ENCODE results near the gene FICD.

Gene FICD

DNA sequence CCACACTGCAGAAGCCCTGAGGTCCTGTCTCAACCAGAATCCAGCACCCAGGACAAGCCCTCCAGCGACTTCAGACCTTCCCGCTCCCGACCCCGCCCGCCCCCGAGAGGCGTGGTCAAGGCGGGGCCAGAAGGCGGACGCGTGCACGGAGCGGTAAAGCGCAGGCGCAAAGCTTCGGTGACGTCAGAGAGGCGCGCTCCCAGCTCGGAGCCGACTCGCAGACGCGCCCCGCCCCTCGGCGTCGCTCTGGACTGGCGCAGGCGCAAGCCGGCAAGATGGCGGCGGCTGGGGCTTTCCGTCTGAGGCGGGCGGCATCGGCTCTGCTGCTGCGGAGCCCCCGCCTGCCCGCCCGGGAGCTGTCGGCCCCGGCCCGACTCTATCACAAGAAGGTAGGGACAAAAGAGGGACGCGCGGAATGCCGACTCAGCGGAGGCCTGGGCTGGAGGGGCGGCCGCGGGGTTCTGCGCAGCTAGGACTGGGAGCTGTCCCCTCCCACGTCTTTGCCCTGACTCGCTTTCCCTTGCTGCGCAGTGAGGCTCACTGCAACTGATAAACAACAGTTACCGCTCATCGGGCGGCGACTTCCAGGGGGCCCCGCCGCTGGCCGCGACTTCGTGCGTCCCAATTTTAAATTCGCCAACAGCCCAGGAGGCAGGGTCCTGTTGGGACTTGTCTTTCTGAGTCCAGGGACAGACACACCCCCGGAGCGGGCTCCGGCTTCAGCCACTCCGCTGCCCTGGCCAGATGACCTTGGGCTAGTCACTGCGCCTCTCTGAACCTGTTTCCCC is 47.5 kb downstream of the FICD start, which contains the start of gene ISCU:
ISCU (plus strand) TSS at position 249 of the 788 bp plus-strand sequence; CDS start at position 276, 27 bp downstream.
- Histone ChIP-seq H3K4me3 (ENCODE audit: low read depth in 1 of 2, low read length in 2 of 2) (peak within 1 kb of the TSS; percentile 96 to 99), H3K36me3 (ENCODE audit: insufficient read depth, low read length) (peaks cover 40% of the 10 kb centered on the region), H3K27me3 (ENCODE audit: control insufficient read depth in 1 of 2, insufficient read depth in 2 of 2, low read length in 2 of 2) (no peaks in the 10 kb centered on the region), H3K9me3 (ENCODE audit: low read length) (no peaks in the 10 kb centered on the region), H3K9ac (ENCODE audit: low read length) (peak within 1 kb of the TSS; percentile 93), H3K27ac (ENCODE audit: low read depth, low read length) (peak within 1 kb of the TSS; percentile 96), H3K4me1 (ENCODE audit: insufficient read depth, low read length) (peaks cover 60% of the 10 kb centered on the region)

DNA sequence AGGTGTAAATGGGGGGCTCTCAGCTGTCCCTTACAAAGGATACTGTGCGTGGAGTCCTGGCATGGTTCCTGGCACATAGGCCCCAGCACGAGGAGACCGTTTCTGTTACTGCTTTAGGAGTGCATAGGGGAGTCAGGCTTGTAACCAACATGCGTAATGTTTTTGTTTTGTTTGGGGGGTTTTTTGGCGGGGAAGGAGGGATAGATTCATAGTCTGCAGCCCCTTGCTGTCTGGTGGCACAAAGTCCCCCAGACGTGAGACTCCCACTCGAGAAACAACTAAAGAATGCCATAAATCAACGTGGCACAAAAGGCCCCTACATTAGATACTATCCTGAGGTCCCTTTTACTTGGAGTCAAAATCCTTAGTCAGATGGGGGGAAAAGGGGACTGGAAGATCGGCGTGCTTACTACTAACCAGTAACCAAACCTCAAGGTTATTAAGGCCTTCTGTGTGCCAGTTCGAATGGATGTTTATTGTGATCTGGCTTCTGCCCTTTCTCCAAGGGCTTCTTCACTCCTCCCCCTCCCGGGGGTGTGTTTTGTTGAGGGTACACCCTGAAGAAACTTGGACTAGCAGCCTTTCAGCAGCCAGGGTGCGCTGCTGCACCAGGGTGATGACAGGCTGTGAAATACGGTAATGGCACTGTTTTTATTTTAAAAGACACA is 48.2 kb downstream of the FICD start:
- Histone ChIP-seq H3K9me3 (ENCODE audit: low read length) (no peaks in the 10 kb centered on the region), H3K27me3 (ENCODE audit: control insufficient read depth in 1 of 2, insufficient read depth in 2 of 2, low read length in 2 of 2) (no peaks in the 10 kb centered on the region), H3K4me3 (ENCODE audit: low read depth in 1 of 2, low read length in 2 of 2) (peak overlapping the region; percentile 92 to 99), H3K36me3 (ENCODE audit: insufficient read depth, low read length) (peaks cover 45% of the 10 kb centered on the region), H3K27ac (ENCODE audit: low read depth, low read length) (peak overlapping the region; percentile 96), H3K4me1 (ENCODE audit: insufficient read depth, low read length) (peaks cover 61% of the 10 kb centered on the region), H3K9ac (ENCODE audit: low read length) (peak overlapping the region; percentile 89)

DNA sequence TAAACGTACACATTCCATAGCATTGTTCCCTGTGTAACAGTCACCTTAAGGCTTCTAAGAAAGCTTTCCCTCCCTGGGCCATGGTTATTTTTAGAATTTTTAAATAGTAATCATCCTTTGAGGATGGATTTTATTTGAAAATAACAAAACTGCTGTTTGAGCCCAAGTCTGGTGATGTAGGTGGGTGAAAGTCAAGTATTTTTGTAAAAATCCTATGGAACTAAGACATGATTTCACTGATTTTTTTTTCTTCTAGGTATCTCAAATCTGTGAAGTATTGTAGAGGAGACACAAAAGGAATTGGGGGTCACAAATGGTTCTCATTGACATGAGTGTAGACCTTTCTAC is 48.7 kb downstream of the FICD start:
- H3K9me3 ChIP-seq (ENCODE audit: low read length): no peaks in the 10 kb centered on the region
- no peaks in the 10 kb centered on the region for H3K27me3 ChIP-seq (ENCODE audit: control insufficient read depth in 1 of 2, insufficient read depth in 2 of 2, low read length in 2 of 2)
- peak overlapping the region; percentile 96 for H3K27ac ChIP-seq (ENCODE audit: low read depth, low read length)
- peaks cover 62% of the 10 kb centered on the region for H3K4me1 ChIP-seq (ENCODE audit: insufficient read depth, low read length)
- H3K4me3 ChIP-seq (ENCODE audit: low read depth in 1 of 2, low read length in 2 of 2): peak overlapping the region in 1 of 2 donors; percentile 92
- peaks cover 50% of the 10 kb centered on the region for H3K36me3 ChIP-seq (ENCODE audit: insufficient read depth, low read length)
- H3K9ac ChIP-seq (ENCODE audit: low read length): peak overlapping the region; percentile 89

DNA sequence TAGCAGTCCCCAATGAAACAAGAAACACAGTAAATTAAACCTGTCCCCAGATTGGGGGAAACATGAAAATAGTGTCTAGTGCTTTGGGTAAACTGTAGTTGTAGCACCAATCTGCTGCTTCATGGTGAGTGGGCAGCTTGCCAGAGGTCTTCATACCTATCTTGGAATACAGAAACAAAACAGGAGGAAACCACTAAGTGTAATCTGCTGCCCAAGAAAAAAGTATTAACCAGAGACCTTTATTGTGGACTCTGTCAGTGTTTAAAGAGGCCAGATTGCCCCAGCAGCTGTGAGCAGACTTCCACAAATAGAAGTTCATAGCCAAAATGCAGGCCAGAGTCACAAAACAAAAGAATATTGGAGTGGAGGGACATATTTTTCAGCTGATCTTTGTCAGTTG is 49.6 kb downstream of the FICD start:
- no peak overlapping the region for H3K9ac ChIP-seq (ENCODE audit: low read length)
- peaks cover 52% of the 10 kb centered on the region for H3K36me3 ChIP-seq (ENCODE audit: insufficient read depth, low read length)
- no peaks in the 10 kb centered on the region for H3K9me3 ChIP-seq (ENCODE audit: low read length)
- H3K27me3 ChIP-seq (ENCODE audit: control insufficient read depth in 1 of 2, insufficient read depth in 2 of 2, low read length in 2 of 2): no peaks in the 10 kb centered on the region
- no peak overlapping the region for H3K27ac ChIP-seq (ENCODE audit: low read depth, low read length)
- H3K4me3 ChIP-seq (ENCODE audit: low read depth in 1 of 2, low read length in 2 of 2): no peak overlapping the region
- peaks cover 55% of the 10 kb centered on the region for H3K4me1 ChIP-seq (ENCODE audit: insufficient read depth, low read length)

DNA sequence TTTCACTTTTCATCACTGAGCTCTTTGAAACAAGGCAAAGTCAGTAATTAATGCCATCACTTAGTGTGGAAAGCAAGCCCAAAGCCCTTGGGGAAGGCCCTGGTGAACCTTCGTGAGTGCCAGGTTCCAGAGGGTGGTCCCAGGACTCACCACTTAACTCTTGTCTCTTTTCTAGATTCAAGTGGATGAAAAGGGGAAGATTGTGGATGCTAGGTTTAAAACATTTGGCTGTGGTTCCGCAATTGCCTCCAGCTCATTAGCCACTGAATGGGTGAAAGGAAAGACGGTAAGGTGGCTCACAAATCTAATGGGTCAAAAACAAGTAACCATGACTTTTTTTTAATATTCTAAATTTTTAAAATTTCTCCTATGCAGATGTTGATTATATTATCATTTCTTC is 50.1 kb downstream of the FICD start:
- Histone ChIP-seq H3K27ac (ENCODE audit: low read depth, low read length) (no peak overlapping the region), H3K4me3 (ENCODE audit: low read depth in 1 of 2, low read length in 2 of 2) (no peak overlapping the region), H3K9me3 (ENCODE audit: low read length) (no peaks in the 10 kb centered on the region), H3K36me3 (ENCODE audit: insufficient read depth, low read length) (peaks cover 53% of the 10 kb centered on the region), H3K4me1 (ENCODE audit: insufficient read depth, low read length) (peaks cover 50% of the 10 kb centered on the region), H3K27me3 (ENCODE audit: control insufficient read depth in 1 of 2, insufficient read depth in 2 of 2, low read length in 2 of 2) (no peaks in the 10 kb centered on the region), H3K9ac (ENCODE audit: low read length) (no peak overlapping the region)

DNA sequence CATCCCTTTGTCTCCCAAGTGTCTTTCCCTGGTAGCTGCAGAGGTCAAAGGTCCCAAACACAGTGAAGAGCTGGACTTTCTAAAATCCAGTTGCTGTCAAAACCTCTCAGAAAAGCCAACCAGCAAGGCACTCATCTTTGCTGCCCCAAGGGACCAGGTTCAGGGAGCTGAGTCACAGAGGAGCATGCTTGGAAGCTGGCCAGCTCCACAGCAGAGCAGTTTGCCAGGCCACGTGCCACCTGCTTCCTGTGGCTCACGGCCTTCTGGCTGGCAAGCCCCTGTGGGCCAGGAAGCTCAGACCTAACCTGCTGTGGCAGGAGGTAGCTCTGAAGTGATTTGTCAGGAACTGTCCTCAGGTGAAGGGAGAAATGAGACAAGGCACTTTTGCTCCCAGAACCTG is 50.9 kb downstream of the FICD start:
- Histone ChIP-seq H3K36me3 (ENCODE audit: insufficient read depth, low read length) (peaks cover 57% of the 10 kb centered on the region), H3K27me3 (ENCODE audit: control insufficient read depth in 1 of 2, insufficient read depth in 2 of 2, low read length in 2 of 2) (no peaks in the 10 kb centered on the region), H3K9me3 (ENCODE audit: low read length) (no peaks in the 10 kb centered on the region), H3K9ac (ENCODE audit: low read length) (no peak overlapping the region), H3K27ac (ENCODE audit: low read depth, low read length) (peak overlapping the region; percentile 40), H3K4me3 (ENCODE audit: low read depth in 1 of 2, low read length in 2 of 2) (no peak overlapping the region), H3K4me1 (ENCODE audit: insufficient read depth, low read length) (peaks cover 49% of the 10 kb centered on the region)

DNA sequence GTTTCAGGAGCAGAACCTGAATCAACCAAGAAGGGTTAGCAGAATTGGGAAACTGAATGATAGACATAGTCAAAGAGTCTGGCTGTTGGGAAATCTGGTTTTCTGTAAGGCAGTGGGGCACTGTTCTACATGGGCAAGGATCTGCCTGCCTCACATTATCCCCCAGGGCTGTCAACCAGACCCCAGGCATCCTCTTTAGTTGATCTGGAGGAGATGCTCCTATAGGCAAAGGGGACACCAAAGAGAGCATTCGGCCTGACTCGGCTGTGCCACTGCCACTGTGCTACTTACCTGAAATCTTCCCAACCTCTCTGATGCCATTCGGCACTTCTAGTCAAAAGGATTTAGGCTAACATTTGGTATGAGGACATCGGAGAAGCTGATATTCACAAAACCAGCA is 51.4 kb downstream of the FICD start:
- H3K27ac ChIP-seq (ENCODE audit: low read depth, low read length): peak overlapping the region; percentile 40
- H3K4me3 ChIP-seq (ENCODE audit: low read depth in 1 of 2, low read length in 2 of 2): no peak overlapping the region
- no peaks in the 10 kb centered on the region for H3K27me3 ChIP-seq (ENCODE audit: control insufficient read depth in 1 of 2, insufficient read depth in 2 of 2, low read length in 2 of 2)
- H3K4me1 ChIP-seq (ENCODE audit: insufficient read depth, low read length): peaks cover 49% of the 10 kb centered on the region
- H3K36me3 ChIP-seq (ENCODE audit: insufficient read depth, low read length): peaks cover 57% of the 10 kb centered on the region
- H3K9me3 ChIP-seq (ENCODE audit: low read length): no peaks in the 10 kb centered on the region
- H3K9ac ChIP-seq (ENCODE audit: low read length): no peak overlapping the region

DNA sequence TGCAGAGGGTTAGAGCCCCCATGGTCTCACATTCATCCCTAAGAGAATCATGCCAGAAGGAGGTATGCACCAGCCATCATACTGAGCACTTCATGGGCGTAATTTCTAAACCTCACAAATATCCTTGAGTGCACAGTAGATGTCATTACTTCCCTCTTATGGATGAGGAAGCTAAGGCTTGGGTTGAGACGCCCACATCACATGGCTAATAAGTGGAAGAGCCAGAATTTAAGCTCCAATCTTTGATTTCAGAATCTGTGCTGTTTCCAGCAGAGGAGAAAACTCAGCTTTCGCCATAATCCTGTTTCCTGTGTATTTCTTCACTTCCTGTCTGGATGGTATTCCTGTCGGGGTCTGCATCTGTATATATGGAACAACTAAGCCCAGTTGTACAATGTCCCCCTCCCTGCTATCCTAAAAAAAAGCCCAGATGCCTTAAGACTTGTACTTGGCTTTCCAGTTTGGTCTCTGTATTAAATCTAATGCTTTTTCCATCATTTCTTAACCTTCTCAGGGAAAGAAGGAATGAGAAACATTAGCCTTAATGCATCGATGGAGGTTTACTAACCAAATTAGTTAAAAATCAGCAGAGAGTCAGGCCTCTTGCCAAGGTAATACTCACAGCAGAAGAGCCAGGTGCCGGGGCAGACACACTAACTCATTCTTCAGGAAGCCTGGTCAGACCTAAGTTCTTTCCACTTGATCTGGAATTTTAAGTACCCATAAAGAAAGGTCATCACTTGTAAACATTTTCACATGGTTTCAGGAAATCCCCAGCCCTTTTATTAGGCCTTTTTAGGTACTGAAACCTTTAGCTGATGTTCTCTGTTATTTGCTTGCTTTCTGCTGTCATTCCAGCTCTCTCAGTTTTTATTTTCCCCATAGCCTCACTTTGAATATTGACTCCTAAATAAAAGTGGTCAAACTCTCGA is 52.6 kb downstream of the FICD start:
- H3K4me1 ChIP-seq (ENCODE audit: insufficient read depth, low read length): peaks cover 45% of the 10 kb centered on the region
- H3K9me3 ChIP-seq (ENCODE audit: low read length): no peaks in the 10 kb centered on the region
- H3K27ac ChIP-seq (ENCODE audit: low read depth, low read length): no peak overlapping the region
- no peak overlapping the region for H3K4me3 ChIP-seq (ENCODE audit: low read depth in 1 of 2, low read length in 2 of 2)
- no peaks in the 10 kb centered on the region for H3K27me3 ChIP-seq (ENCODE audit: control insufficient read depth in 1 of 2, insufficient read depth in 2 of 2, low read length in 2 of 2)
- H3K9ac ChIP-seq (ENCODE audit: low read length): no peak overlapping the region
- H3K36me3 ChIP-seq (ENCODE audit: insufficient read depth, low read length): peaks cover 57% of the 10 kb centered on the region

DNA sequence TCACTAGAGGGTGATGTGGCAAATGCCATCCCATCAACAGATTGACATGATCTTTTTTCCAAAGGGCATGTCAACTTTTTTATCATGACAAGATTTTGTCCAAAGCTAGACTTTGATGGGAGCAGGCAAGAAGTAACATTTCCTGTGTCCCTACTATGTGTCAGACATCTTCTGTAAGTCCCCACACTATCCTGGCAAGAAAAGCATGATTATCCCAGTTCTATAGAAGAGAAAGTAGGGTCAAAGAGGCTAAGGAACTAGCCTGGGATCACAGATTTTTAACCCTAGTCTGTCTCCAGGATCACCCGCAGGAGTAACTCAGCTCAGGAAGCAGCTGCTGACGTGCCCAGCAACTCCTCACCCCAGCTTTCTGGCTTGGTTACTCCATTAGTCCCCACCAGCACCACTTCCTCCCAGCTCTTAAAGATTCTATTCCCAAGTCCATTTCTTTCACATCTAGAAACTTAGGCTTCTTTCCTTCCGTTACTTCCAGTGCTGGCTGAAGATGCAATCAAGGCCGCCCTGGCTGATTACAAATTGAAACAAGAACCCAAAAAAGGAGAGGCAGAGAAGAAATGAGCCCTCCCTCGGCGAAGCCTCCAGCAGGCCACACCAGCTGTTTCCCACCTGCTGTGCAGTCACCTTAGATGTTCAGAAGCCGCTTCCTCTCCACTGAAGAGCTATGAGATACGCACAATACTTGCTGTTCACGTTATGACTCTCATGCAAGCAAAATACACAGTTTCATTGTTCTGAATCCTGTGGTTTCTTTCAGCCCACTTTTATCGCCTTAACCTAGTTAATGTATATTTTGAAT is 53.5 kb downstream of the FICD start:
- Histone ChIP-seq H3K4me1 (ENCODE audit: insufficient read depth, low read length) (peaks cover 42% of the 10 kb centered on the region), H3K27ac (ENCODE audit: low read depth, low read length) (no peak overlapping the region), H3K36me3 (ENCODE audit: insufficient read depth, low read length) (peaks cover 57% of the 10 kb centered on the region)

More for the DNA sequence above, 53.5 kb downstream of the FICD start:
- no peak overlapping the region for H3K4me3 ChIP-seq (ENCODE audit: low read depth in 1 of 2, low read length in 2 of 2)
- no peaks in the 10 kb centered on the region for H3K27me3 ChIP-seq (ENCODE audit: control insufficient read depth in 1 of 2, insufficient read depth in 2 of 2, low read length in 2 of 2)
- H3K9ac ChIP-seq (ENCODE audit: low read length): no peak overlapping the region
- H3K9me3 ChIP-seq (ENCODE audit: low read length): no peaks in the 10 kb centered on the region
